Endometrium (tissue), 2 donors: Measurements from ENCODE around the gene SH2D2A.

Source experiments
- FAIRE-seq: peaks from 2 replicates; lab custom pipeline; 2012; peaks lifted over from hg19 to GRCh38; lab: Jason Lieb, UNC
- donor health status: control.
- donor health status: control.

Gene SH2D2A

GRCh38 chr1:156816561-156817328 lies at the start of gene SH2D2A:
Gene SH2D2A (minus strand): TSS chr1:156816848. CDS start chr1:156816708, 140 bp downstream.
- FAIRE-seq = no peak

DNA sequence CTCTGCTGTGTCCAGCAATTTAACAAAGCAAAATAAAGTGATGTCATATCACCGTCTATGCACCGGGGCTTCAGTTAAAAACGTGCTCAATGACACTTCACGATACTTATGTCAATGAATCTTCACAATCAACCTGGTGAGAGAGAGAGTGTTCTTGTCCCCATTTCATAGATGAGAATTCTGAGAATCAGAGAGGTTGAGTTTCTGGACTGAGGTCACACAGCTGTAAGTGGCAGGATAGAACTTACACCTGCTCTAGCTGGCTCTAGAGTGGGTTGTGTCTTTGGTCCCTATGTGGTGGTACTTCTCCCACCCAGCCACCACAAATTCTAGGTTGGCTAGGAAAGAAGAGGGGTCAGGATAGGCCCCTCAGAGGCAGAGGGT lies 49.2 kb upstream of the SH2D2A start:
- no peak for FAIRE-seq

DNA sequence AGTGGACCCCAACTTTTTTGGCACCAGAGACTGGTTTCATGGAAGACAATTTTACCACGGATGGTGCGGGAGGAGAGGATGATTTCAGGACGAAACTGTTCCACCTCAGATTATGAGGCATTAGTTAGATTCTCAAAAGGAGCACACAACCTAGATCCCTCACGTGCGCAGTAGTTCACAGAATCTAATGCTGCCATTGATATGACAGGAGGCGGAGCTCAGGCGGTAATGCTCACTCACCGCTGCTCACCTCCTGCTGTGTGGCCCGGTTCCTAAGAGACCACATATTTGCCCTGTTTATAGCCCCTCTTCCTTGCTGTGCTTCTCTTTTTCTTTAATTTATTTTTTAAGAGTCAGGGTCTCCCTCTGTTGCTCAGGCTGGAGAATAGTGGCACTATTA lies 48.6 kb upstream of the SH2D2A start:
- FAIRE-seq = no peak

GRCh38 chr1:156864796-156865195 lies 48.1 kb upstream of the SH2D2A start:
- FAIRE-seq = no peak

DNA sequence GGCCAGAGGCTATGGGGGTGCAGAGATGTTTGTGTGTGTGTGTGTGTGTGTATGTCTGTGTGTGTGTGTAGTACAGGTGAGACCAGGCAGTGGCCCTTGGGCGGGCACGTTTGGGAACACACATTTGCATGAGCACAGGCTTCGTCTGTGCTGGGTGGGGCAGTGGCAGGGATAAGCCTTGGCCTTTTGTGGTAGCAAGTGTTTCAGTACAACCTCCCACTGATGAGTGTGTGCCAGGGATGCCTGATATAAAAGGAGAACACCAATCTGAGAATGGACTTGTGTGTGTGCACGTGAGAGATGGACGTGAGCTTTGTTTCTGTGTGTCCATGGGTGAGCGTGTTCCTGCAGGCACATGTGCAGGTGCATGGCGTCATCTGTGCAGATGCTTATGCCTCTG lies 47.0 kb upstream of the SH2D2A start:
- no peak for FAIRE-seq

DNA sequence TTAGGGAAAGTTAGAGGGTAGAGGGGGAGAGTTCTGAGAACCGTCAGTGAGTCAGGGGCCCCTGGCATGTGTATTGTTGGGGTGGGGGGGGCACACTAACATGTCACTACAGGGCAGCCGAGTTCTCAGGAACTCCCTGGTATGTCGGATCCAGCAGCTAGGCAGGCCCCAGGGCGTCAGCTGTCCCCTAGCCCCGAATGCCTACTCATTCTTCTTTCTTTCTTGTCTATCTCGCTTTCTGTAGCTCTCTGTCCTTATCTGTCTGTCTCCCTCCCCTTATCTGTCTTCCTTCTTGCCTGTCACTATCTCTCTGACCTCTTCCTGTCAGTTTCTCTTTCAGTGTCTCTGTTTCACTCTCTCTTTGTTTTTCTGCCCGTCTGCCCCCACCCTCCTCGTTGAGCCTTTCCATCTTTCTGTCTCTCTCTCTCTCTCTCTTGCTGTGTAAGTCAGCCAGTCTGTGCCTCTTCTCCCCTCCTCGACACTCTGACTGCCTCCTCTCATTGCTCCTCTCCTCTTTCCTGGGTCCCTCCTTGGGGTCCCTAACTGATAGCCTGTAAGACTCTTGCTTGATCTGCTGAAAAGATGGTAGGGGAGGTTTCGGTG lies 46.5 kb upstream of the SH2D2A start:
- FAIRE-seq = no peak

DNA sequence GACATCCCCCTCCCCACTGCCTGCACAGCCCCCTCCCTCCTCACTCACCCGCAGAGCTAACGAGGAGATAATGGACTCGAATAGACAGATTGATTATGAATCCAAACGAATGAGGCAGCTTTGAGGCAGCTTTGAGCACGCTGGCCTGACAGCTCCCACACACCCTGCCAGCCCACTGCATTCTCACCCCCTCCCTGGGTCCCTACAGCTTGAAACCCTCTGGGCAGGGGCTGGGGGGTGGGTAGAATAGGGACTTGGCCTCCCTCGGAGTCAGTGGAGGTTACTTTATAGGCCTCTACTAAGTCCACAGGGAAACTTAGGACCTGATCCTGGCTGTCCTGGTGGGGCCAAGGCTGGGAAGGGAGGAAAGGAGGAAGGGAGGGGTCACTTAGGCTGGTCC lies 45.9 kb upstream of the SH2D2A start:
- FAIRE-seq = no peak

DNA sequence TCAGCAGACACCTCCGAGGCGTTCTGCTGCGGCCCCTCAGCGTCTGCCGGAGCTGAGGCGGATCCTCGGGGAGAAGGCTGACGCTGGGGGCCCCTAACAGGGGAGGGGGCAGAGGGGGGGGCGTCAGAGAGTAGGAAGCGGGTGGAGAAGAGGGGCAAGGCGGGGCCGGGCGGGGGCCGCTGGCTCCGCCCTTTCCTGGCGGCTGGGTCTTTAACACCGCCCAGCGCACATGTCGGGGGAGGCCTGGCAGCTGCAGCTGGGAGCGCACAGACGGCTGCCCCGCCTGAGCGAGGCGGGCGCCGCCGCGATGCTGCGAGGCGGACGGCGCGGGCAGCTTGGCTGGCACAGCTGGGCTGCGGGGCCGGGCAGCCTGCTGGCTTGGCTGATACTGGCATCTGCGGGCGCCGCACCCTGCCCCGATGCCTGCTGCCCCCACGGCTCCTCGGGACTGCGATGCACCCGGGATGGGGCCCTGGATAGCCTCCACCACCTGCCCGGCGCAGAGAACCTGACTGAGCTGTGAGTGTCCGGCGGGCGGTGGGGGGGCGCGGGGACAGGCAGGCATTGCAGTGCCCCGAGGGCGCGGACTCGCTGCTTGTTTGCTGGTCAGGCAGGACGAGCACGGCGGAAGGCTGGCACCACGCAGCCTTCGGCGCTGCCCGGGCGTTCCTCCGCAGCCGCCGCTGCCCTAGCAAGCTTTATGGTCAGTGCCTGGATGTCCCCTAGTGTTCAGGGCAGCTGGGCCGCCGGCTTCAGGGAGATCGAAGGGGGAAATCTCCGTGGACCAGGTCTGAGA lies 44.2 kb upstream of the SH2D2A start, which contains the start of gene NTRK1:
Gene NTRK1 (plus strand): TSS at position 238 of the 796 bp plus-strand sequence. CDS start 70 bp downstream, at position 308.
- FAIRE-seq = no peak

- no peak for FAIRE-seq
Measured at GRCh38 chr1:156860113-156860627, 43.5 kb upstream of the SH2D2A start.

DNA sequence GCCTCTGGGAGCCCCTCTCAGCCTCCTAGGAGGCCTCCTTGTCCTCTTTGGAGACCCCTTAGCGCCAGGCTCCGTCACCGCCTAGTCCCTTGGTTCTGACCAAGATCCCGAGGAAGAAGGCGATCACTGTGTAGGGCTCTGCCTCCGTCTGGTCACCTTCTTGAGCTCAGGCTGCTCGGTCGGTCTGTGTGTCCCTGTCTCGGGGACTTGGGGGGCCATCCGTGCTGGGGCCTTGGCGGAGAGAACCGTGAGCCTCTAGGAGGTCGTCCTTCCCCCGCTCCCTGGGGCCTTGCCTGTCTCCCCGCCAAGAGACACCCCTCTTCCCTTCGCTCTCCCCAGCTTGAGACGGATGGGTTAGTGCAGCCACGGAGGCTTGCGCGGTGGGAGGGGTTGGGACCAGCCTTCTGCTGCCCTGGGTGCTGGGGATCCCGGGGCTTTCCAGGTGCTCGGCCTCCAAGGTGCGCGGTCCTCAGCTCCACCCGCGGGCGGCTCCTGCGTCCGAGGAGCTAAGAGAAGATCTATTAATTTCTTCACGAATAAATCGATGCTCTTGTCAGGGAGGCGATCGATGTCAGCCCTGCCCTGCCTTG lies 43.0 kb upstream of the SH2D2A start:
- no peak for FAIRE-seq

DNA sequence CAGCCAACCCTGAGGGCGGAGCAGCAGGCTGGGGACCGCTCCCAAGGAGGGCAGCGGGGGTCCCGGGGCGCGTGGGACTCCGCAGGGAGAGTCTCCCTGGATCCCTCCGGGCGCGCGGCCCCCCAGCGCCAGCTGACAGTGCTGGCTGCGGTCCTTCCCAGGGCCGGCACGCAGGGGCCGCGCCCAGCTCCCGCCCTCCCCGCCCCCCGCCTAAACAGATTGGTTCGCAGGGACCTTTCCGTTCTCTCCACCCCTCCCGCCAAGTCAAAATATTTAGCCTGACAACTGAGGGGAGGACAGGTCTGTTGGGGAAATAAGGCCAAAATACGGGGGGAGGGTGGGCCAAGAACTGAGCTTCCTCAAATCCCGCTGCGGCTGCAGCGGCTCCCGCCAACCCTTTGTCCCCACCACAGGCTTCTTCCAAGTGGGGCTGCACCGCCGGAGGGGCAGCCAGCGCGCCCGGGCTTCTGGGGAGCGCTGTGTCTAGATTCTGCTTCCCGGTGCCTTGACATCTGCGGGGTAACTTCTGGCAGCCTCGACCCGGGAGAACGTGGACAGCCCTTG lies 42.4 kb upstream of the SH2D2A start, which contains the start of gene INSRR:
Gene INSRR (minus strand): TSS at position 159 of the 564 bp plus-strand sequence. CDS start 496 bp downstream, outside the sequence.
- no peak for FAIRE-seq

DNA sequence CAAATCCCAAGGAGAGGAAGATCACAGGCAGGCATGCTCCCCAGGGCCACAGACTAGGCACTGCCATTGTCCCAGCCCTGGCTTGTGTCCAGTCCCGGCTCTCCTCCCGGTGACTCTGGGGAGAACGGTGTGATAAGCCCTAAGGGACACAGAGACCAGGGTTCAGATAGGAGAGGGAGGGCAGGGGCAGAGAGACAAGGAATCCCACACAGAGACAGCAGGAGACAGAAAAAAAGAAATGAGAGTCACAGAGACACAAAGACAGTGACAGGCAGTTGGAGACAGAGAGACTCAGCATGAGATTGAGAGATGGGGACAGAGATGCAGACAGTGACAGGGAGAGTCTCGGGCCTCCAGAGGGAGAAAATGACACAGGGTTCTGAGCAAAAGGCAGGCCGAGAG lies 41.9 kb upstream of the SH2D2A start:
- no peak for FAIRE-seq

DNA sequence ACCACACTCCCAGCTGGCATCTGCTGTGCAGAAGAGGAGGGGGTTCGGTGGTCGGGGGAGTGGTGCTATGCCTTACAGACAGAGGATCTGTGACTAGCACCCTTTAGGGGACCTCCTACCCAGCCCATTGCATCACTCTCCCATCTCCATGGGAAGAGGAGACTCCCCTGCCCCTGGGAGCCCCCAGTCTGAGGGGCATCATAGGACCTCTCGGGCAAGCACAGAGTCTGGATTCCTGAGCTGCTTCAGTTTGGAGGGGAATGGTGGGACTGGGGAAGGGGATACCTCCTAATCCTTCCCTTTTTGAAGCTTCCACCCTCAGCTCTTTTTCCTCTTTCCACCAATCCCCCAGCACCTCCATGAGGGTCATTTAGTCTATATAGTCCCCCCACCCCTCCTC lies 40.9 kb upstream of the SH2D2A start:
- FAIRE-seq = no peak

DNA sequence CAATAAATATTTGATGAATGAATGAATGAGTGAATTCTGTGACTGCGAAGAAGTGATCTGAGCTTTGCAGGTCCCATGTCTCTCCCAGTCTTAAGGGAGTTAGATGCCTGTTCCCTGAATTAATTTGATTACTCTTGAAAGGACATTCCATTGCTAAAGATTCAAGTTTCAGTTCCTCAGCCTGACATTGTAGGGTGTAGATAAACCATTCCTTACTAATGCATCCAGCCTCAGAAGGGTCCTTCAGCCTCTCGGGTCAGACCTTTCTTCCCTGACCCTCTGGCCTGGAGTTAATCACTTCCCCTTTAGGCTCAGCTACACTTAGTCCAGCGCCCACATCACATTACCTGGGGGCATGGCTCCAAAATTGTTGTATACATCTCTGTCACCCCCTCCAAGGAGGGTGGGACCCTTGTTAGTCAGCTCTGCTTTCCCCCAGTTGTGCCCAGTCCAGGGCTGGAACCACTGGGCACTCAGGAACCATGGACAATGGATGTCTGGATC lies 39.7 kb upstream of the SH2D2A start:
- FAIRE-seq = no peak

DNA sequence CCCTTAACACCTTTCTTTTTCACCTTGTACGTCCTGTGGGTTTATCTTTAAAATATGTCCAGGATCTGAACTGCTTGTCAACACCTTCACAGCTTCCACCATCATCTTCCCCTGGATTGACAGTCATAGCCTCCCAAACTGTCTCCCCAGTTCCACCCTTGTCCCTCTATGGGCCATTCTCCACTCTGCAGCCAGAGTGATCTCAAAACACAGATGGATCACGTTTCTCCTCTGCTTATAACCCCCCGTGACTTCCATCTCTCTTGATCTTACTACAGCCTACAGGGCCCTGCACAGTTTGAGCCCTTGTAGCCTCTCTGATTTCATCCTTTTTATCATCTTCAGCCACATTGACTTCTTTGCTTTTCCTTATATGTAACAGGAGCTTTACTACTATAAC lies 38.0 kb upstream of the SH2D2A start:
- FAIRE-seq = no peak

DNA sequence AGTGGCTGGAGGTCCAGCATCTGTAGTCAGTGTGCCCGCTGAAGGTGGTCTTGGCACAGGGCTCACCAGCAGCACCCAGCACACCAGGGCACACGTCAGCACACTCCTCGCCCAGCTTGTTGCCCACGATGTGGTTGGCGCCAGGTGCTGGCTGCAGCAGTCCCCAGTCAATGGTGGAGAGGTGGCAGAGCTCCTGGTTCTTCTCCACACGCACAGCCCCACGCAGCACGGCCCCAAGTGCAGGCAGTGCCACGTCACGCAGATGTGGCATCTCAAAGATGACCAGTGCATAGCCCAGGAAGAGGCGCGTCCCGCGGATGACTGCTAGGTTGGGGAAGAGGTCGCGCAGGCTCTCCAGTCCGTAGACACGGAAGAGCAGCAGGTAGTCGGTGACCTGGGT lies 37.1 kb upstream of the SH2D2A start:
- no peak for FAIRE-seq

GRCh38 chr1:156852418-156852874 lies 35.8 kb upstream of the SH2D2A start:
- no peak for FAIRE-seq

GRCh38 chr1:156851779-156852417 lies 35.2 kb upstream of the SH2D2A start:
- no peak for FAIRE-seq

GRCh38 chr1:156849151-156849496 lies 32.5 kb upstream of the SH2D2A start:
- FAIRE-seq = no peak

DNA sequence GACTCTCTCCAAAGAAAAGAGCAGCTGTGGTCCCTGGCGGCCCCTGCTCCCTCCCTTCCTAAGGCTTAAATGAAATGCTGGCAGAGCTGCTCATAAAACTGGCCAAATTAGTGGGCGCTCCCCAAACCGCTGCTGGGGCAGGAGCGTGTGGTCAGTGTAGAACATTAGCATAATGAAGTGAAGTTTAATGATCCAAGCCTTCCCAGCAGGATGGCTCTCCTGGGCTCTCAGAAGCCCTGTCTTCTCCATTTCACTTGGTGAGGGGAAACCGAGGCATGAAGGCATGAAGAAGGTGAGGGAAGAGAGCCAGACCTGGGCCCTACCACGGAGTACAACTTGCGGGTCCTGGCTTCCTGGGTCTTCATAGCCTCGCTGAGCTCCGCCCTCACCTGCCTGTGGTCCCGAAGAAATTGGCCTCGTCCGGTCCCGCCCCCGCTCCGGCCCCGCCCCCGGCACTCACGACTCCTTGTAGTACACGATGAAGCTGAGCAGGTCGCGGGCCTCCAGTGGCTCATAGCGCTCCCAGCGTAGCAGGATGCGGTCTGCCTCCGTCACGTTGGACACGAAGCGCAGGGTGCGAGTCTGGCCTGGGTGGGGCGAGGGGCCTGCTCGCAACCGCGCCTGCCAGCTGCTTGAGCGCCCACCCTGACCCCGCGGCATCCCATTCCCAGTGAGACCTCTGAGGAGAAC lies 32.0 kb upstream of the SH2D2A start:
- no peak for FAIRE-seq
